ENCODE results near the gene PODXL2.

GRCh38 chr3:127611251-127611650 is 17.7 kb upstream of the PODXL2 start:
- TF ChIP-seq CTCF (conservative IDR thresholded peaks at IDR 0.05; ENCODE audit: low read depth, low read length) (no peak), EZH2 (IDR thresholded peaks at IDR 0.05; ENCODE audit: borderline replicate concordance, low read depth, low read length, poor library complexity, severe bottlenecking) (no peak)

Data from A673 (cell line).